ENCODE results near the gene PKNOX2.

The PKNOX2 gene

GRCh38 chr11:125155767-125156166 is 8.8 kb upstream of the PKNOX2 start:
- no peak for DNase-seq

- no peak for DNase-seq
Measured at GRCh38 chr11:125156346-125157117, 8.0 kb upstream of the PKNOX2 start.

GRCh38 chr11:125157118-125157733 is 7.3 kb upstream of the PKNOX2 start:
- no peak for DNase-seq

- DNase-seq: no peak
Measured at GRCh38 chr11:125157953-125158680, 6.4 kb upstream of the PKNOX2 start.

GRCh38 chr11:125162743-125163142 is 1.8 kb upstream of the PKNOX2 start:
- no peak for DNase-seq

GRCh38 chr11:125163431-125164063 is 1.0 kb upstream of the PKNOX2 start:
- no peak for DNase-seq

- DNase-seq: no peak
Measured at GRCh38 chr11:125164091-125164421, 495 bp upstream of the PKNOX2 start.

- no peak for DNase-seq
Measured at GRCh38 chr11:125165111-125165842, 726 bp downstream of the PKNOX2 start.

- no peak for DNase-seq
Measured at GRCh38 chr11:125165843-125166763, 1.6 kb downstream of the PKNOX2 start.

- no peak for DNase-seq
Measured at GRCh38 chr11:125166764-125167291, 2.3 kb downstream of the PKNOX2 start.

- DNase-seq: no peak
Measured at GRCh38 chr11:125167292-125167953, 2.9 kb downstream of the PKNOX2 start.

GRCh38 chr11:125167954-125168835 is 3.6 kb downstream of the PKNOX2 start:
- DNase-seq: no peak

- DNase-seq: no peak
Measured at GRCh38 chr11:125168918-125169456, 4.4 kb downstream of the PKNOX2 start.

- no peak for DNase-seq
Measured at GRCh38 chr11:125170001-125170509, 5.5 kb downstream of the PKNOX2 start.

- no peak for DNase-seq
Measured at GRCh38 chr11:125170510-125171031, 6.0 kb downstream of the PKNOX2 start.

GRCh38 chr11:125171974-125172373 is 7.4 kb downstream of the PKNOX2 start:
- DNase-seq: no peak

- DNase-seq: no peak
Measured at GRCh38 chr11:125173027-125173426, 8.5 kb downstream of the PKNOX2 start.

GRCh38 chr11:125173556-125173955 is 9.0 kb downstream of the PKNOX2 start:
- no peak for DNase-seq

- DNase-seq: no peak
Measured at GRCh38 chr11:125174057-125174456, 9.5 kb downstream of the PKNOX2 start.

Measured in SHP77 (cell line).